ENCODE results near the gene STN1.

DNA sequence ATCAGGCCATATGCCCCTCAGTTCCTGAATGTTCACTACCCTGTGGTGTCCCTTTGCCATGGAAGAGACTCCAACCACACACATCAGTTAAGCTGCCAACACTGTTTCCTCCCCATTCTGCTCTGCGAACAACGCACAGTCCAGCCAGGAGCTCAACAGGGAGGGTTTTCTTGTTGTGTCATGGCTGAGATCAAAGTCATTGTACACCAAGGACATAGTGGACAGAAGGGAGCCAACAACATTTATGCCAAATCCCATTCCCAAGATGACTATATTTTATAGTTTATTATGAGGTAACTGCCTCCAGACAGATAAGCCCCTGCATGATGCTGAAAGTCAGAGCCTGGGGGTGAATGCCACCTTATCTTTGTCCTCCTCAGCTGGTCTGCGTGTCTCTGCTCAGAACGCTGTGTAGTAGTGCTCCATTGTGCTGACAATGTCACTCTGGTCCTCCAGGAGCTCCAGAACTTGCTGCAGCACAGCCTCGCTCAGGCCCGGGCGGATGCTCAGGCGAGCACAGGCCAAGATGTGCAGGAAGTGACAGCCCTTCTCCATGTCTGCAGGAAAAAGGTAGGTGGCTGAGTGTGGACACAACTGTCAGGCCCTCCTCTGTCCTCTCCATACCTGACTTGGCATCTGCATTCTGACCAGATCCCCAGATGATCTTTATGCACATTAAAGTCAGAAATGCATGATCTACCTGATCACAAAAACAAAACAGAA lies 35.5 kb downstream of the STN1 start:
- TF ChIP-seq POLR2AphosphoS5 (IDR thresholded peaks at IDR 0.05; ENCODE audit: borderline replicate concordance, low read depth, low read length) (no peak), EZH2 (IDR thresholded peaks at IDR 0.05) (no peak)
